GM18907 (cell line): Measurements from ENCODE around the gene NABP1.

Source experiments
- ATAC-seq: cut with Tn5 transposase; IDR thresholded peaks from one replicate; pipeline ENCODE4 v1.9.1; 2021; ENCODE audit warnings: mild to moderate bottlenecking, moderate library complexity; ENCODE audit not compliant: unreplicated experiment

The NABP1 gene

GRCh38 chr2:191678437-191679100, 633 bp downstream of the NABP1 start:
- peak; percentile 15 for ATAC-seq

- peak; percentile 36 for ATAC-seq
Observed at GRCh38 chr2:191679818-191680600, 2.1 kb downstream of the NABP1 start.

GRCh38 chr2:191680639-191681038, 2.7 kb downstream of the NABP1 start:
- no peak for ATAC-seq

- ATAC-seq, result no peak
Observed at GRCh38 chr2:191682126-191682525, 4.2 kb downstream of the NABP1 start.

- ATAC-seq, result no peak
Observed at GRCh38 chr2:191686066-191686465, 8.1 kb downstream of the NABP1 start.

GRCh38 chr2:191686729-191687128, 8.8 kb downstream of the NABP1 start:
- no peak for ATAC-seq

GRCh38 chr2:191687867-191688266, 9.9 kb downstream of the NABP1 start:
- ATAC-seq, result no peak

- no peak for ATAC-seq
Observed at GRCh38 chr2:191688934-191689695, 11.2 kb downstream of the NABP1 start.

- no peak for ATAC-seq
Observed at GRCh38 chr2:191690327-191690726, 12.4 kb downstream of the NABP1 start.

- peak; percentile 71 for ATAC-seq
Observed at GRCh38 chr2:191691016-191691735, 13.2 kb downstream of the NABP1 start.

- no peak for ATAC-seq
Observed at GRCh38 chr2:191691898-191692297, 14.0 kb downstream of the NABP1 start.

GRCh38 chr2:191692502-191693115, 14.7 kb downstream of the NABP1 start:
- ATAC-seq, result no peak

GRCh38 chr2:191693166-191693565, 15.2 kb downstream of the NABP1 start:
- ATAC-seq, result no peak

GRCh38 chr2:191693778-191694177, 15.8 kb downstream of the NABP1 start:
- peak; percentile 52 for ATAC-seq

- ATAC-seq, result no peak
Observed at GRCh38 chr2:191696001-191696400, 18.1 kb downstream of the NABP1 start.

GRCh38 chr2:191696966-191697365, 19.0 kb downstream of the NABP1 start:
- no peak for ATAC-seq

- ATAC-seq, result no peak
Observed at GRCh38 chr2:191697870-191698269, 19.9 kb downstream of the NABP1 start.

GRCh38 chr2:191699341-191699945, 21.5 kb downstream of the NABP1 start:
- ATAC-seq, result no peak

- no peak for ATAC-seq
Observed at GRCh38 chr2:191701029-191701428, 23.1 kb downstream of the NABP1 start.

GRCh38 chr2:191701696-191702095, 23.8 kb downstream of the NABP1 start:
- no peak for ATAC-seq
